Endodermal cell (in vitro differentiated cells): ENCODE results near the gene SPIN1. TPM values are rescaled to one million over a fixed set of nuclear protein-coding genes. Genes with fewer than 3 reads are reported as not detected.

Source experiments
- DNase-seq: peaks from one replicate; pipeline ENCODE4 v3.0.0-alpha.2; 2017
- H3K27ac ChIP-seq: 2 replicates; pipeline ENCODE4 v1.5.1; 2013; ENCODE audit warnings: mild to moderate bottlenecking, low read depth, low read length, moderate library complexity
- H3K27me3 ChIP-seq: 2 replicates; pipeline ENCODE4 v1.6.1; 2013; ENCODE audit warnings: mild to moderate bottlenecking, low read length, moderate library complexity; ENCODE audit not compliant: insufficient read depth, control insufficient read depth, poor library complexity, severe bottlenecking
- H3K36me3 ChIP-seq: 2 replicates; pipeline ENCODE4 v1.7.0; 2013; ENCODE audit warnings: mild to moderate bottlenecking, low read length, moderate library complexity; ENCODE audit not compliant: control insufficient read depth, insufficient read depth
- H3K4me1 ChIP-seq: one replicate; pipeline ENCODE4 v1.7.0; 2013; ENCODE audit warnings: low read length; ENCODE audit not compliant: control insufficient read depth, insufficient read depth
- H3K4me3 ChIP-seq: 2 replicates; pipeline ENCODE4 v1.5.1; 2013; ENCODE audit warnings: mild to moderate bottlenecking, low read length, moderate library complexity
- H3K9ac ChIP-seq: 2 replicates; pipeline ENCODE4 v1.6.1; 2013; ENCODE audit warnings: mild to moderate bottlenecking, low read length, moderate library complexity; ENCODE audit not compliant: poor library complexity, severe bottlenecking; ENCODE audit errors: extremely low read depth
- H3K9me3 ChIP-seq: 2 replicates; pipeline ENCODE4 v1.6.1; 2013; ENCODE audit warnings: mild to moderate bottlenecking, low read length, moderate library complexity; ENCODE audit not compliant: control insufficient read depth
- H3K27ac Mint-ChIP-seq: 2 replicates; pipeline ENCODE4 v1.8.0; 2020; ENCODE audit warnings: mixed read lengths
- H3K27me3 Mint-ChIP-seq: 2 replicates; pipeline ENCODE4 v1.8.0; 2021; ENCODE audit warnings: mild to moderate bottlenecking, mixed read lengths; ENCODE audit not compliant: insufficient read depth
- H3K36me3 Mint-ChIP-seq: 2 replicates; pipeline ENCODE4 v1.8.0; 2020; ENCODE audit warnings: low read depth, mixed read lengths
- H3K4me1 Mint-ChIP-seq: 2 replicates; pipeline ENCODE4 v1.8.0; 2020; ENCODE audit warnings: mixed read lengths
- H3K4me3 Mint-ChIP-seq: 2 replicates; pipeline ENCODE4 v1.8.0; 2020; ENCODE audit warnings: mild to moderate bottlenecking, moderate library complexity, mixed read lengths
- H3K9me3 Mint-ChIP-seq: 2 replicates; pipeline ENCODE4 v1.8.0; 2020; ENCODE audit warnings: mild to moderate bottlenecking, mixed read lengths
- CTCF ChIP-seq: fragments of 200-600 bp; sonication (generic); conservative IDR thresholded peaks from 2 replicates; pipeline ENCODE4 v1.5.0; 2021; ENCODE audit warnings: antibody characterized with exemption, mild to moderate bottlenecking
- WGBS, 2 experiments: methylation state at CpG; one replicate each; pipeline versions ENCODE4 v1.1.5 to v1.1.7; 2013; ENCODE audit warnings: missing lambda C conversion rate in 2 of 2, mixed read lengths in 1 of 2; ENCODE audit not compliant: insufficient coverage in 1 of 2, insufficient read length in 1 of 2; 5-methylcytosine and 5-hydroxymethylcytosine counted together
- total RNA-seq, 2 donors: library from RNA; stranded (reverse); fragmentation: NEBNext Ultra II Directional in 1 of 2; extraction: Animal tissue kit (Norgen Biotek cat#: 25700) in 1 of 2; gene quantifications; 2 replicates in 1 of 2; 3 replicates in 1 of 2; pipeline ENCODE4 v1.2.1, GENCODE V29; 2021

SPIN1 gene
- total RNA-seq, 2 donors from 2014 or later: 117 to 129 TPM

GRCh38 chr9:88418715-88419540 is 30.7 kb downstream of the SPIN1 start:
- Mint-ChIP-seq H3K9me3 (peaks cover 59% of the 10 kb centered on the region), H3K4me3 (no peak overlapping the region), H3K27me3 (no peaks in the 10 kb centered on the region), H3K4me1 (no peaks in the 10 kb centered on the region), H3K36me3 (peaks cover 76% of the 10 kb centered on the region), H3K27ac (no peak overlapping the region)
- peaks cover 90% of the 10 kb centered on the region for H3K36me3 ChIP-seq
- peak overlapping the region; percentile 54 for H3K4me3 ChIP-seq
- DNase-seq: peak; percentile 53
- no peak overlapping the region for H3K27ac ChIP-seq
- 96 to 99% methylated on average over 6 to 7 of the region's 7 CpGs for WGBS, 2 experiments
- no peak overlapping the region for H3K9ac ChIP-seq
- H3K9me3 ChIP-seq: peaks cover 90% of the 10 kb centered on the region
- H3K27me3 ChIP-seq: no peaks in the 10 kb centered on the region
- H3K4me1 ChIP-seq: no peaks in the 10 kb centered on the region
- no peak for TF ChIP-seq CTCF

GRCh38 chr9:88420227-88420626 is 32.0 kb downstream of the SPIN1 start:
- Histone ChIP-seq H3K36me3 (peaks cover 87% of the 10 kb centered on the region), H3K9ac (no peak overlapping the region), H3K9me3 (peaks cover 78% of the 10 kb centered on the region), H3K27ac (no peak overlapping the region), H3K4me3 (peak overlapping the region; percentile 67), H3K27me3 (no peaks in the 10 kb centered on the region), H3K4me1 (no peaks in the 10 kb centered on the region)
- Mint-ChIP-seq H3K36me3 (peaks cover 68% of the 10 kb centered on the region), H3K4me3 (no peak overlapping the region), H3K27ac (no peak overlapping the region), H3K9me3 (peaks cover 51% of the 10 kb centered on the region), H3K27me3 (no peaks in the 10 kb centered on the region), H3K4me1 (no peaks in the 10 kb centered on the region)
- no peak for TF ChIP-seq CTCF
- 97 to 99% methylated on average over 7 of the region's 7 CpGs for WGBS, 2 experiments
- DNase-seq: no peak

GRCh38 chr9:88421348-88421747 is 33.1 kb downstream of the SPIN1 start:
- H3K36me3 Mint-ChIP-seq: peaks cover 64% of the 10 kb centered on the region

More at GRCh38 chr9:88421348-88421747, 33.1 kb downstream of the SPIN1 start:
- H3K27me3 ChIP-seq: no peaks in the 10 kb centered on the region
- 86 to 100% methylated on average over 1 to 5 of the region's 5 CpGs for WGBS, 2 experiments
- peaks cover 5% of the 10 kb centered on the region for H3K4me1 Mint-ChIP-seq
- H3K4me1 ChIP-seq: no peaks in the 10 kb centered on the region
- no peak for DNase-seq
- no peak overlapping the region for H3K4me3 Mint-ChIP-seq
- no peak overlapping the region for H3K27ac ChIP-seq
- peak overlapping the region; percentile 30 for H3K4me3 ChIP-seq
- H3K9me3 ChIP-seq: peaks cover 68% of the 10 kb centered on the region
- H3K27me3 Mint-ChIP-seq: no peaks in the 10 kb centered on the region
- no peak overlapping the region for H3K9ac ChIP-seq
- TF ChIP-seq CTCF: no peak
- H3K36me3 ChIP-seq: peaks cover 85% of the 10 kb centered on the region
- H3K27ac Mint-ChIP-seq: no peak overlapping the region
- peaks cover 48% of the 10 kb centered on the region for H3K9me3 Mint-ChIP-seq
